K562 (cell line): Measurements from ENCODE around the gene HSPA6. TPM values are rescaled to one million over a fixed set of nuclear protein-coding genes. Genes with fewer than 3 reads are reported as not detected.
A peak's percentile ranks its signal among the peaks of the same experiment; 100 is the strongest.

ENCODE experiments used
- CGGBP1 ChIP-seq: fragments of 250-450 bp; sonication (Bioruptor Pico); IDR thresholded peaks from 2 replicates; pipeline ENCODE4 v1.9.0; 2021; ENCODE audit warnings: mild to moderate bottlenecking
- HIVEP1 ChIP-seq: fragments of 250-450 bp; sonication (Bioruptor Pico); IDR thresholded peaks from 2 replicates; pipeline ENCODE4 v1.4.0; 2020; ENCODE audit warnings: mild to moderate bottlenecking
- KDM4B ChIP-seq, 2 experiments: fragments of 450-650 bp in 1 of 2; sonication (generic) in 1 of 2; IDR thresholded peaks; 2 replicates each; pipeline ENCODE4 v1.6.1; 2016 to 2017; ENCODE audit warnings: borderline replicate concordance in 2 of 2, antibody characterized with exemption in 1 of 2, low read depth in 1 of 2, mild to moderate bottlenecking in 1 of 2
- MLX ChIP-seq, 2 experiments: fragments of 450-650 bp in 1 of 2; sonication (generic) in 1 of 2; formaldehyde crosslinking; conservative IDR thresholded peaks; 2 replicates each; pipeline versions ENCODE4 v1.4.0 to v1.8.1; 2020 to 2022; ENCODE audit warnings: mild to moderate bottlenecking in 1 of 2, missing genetic modification reagents in 1 of 2
- MYNN ChIP-seq, 2 experiments: sonication (generic); formaldehyde crosslinking in 1 of 2; IDR thresholded peaks; 2 replicates each; pipeline versions ENCODE4 v1.5.0 to v1.6.1; 2016 to 2020; ENCODE audit warnings: antibody characterized with exemption in 1 of 2, missing genetic modification reagents in 1 of 2
- NFE2L1 ChIP-seq: fragments of 450-650 bp; IDR thresholded peaks from 2 replicates; pipeline ENCODE4 v1.6.1; 2016; ENCODE audit warnings: missing genetic modification characterization, low read depth, mild to moderate bottlenecking, missing compliant biosample characterization, moderate library complexity, borderline replicate concordance
- RCOR1 ChIP-seq, 2 experiments: IDR thresholded peaks; 2 replicates each; pipeline ENCODE4 v1.6.1; 2012; ENCODE audit warnings: low read depth in 2 of 2, low read length in 2 of 2, borderline replicate concordance in 1 of 2, improper control_type of control experiment in 1 of 2
- RFX7 ChIP-seq: fragments of 250-450 bp; sonication (Bioruptor Pico); IDR thresholded peaks from 2 replicates; pipeline ENCODE4 v1.5.1; 2021; ENCODE audit warnings: mild to moderate bottlenecking
- SNIP1 ChIP-seq: fragments of 450-650 bp; IDR thresholded peaks from 2 replicates; pipeline ENCODE4 v1.7.1; 2017; ENCODE audit warnings: low read depth, mild to moderate bottlenecking
- ZFP36 ChIP-seq: fragments of 150-350 bp; IDR thresholded peaks from 2 replicates; pipeline ENCODE4 v1.6.1; 2018; ENCODE audit warnings: low read length, low read depth; ENCODE audit not compliant: partially characterized antibody
- ZNF407 ChIP-seq: fragments of 450-650 bp; IDR thresholded peaks from 2 replicates; pipeline ENCODE4 v1.6.1; 2016; ENCODE audit warnings: low read depth
- ZNF609 ChIP-seq: sonication (generic); formaldehyde crosslinking; IDR thresholded peaks from 2 replicates; pipeline ENCODE4 v1.8.1; 2023; ENCODE audit warnings: missing genetic modification reagents, mild to moderate bottlenecking, borderline replicate concordance
- ZZZ3 ChIP-seq: fragments of 450-650 bp; IDR thresholded peaks from 2 replicates; pipeline ENCODE4 v1.6.1; 2016; ENCODE audit warnings: antibody characterized with exemption, mild to moderate bottlenecking, moderate library complexity
- polyA plus RNA-seq, 8 experiments: library from polyadenylated mRNA; depleted of rRNA in 4 of 8; stranded (reverse) in 5 of 8; unstranded in 3 of 8; fragments of >200 nt; fragmentation: Nextera tagmentation in 2 of 8; fragmentation: Illumina TruSeq in 1 of 8; extraction: Ambion mirVana in 2 of 8; extraction: Trizol in 1 of 8; gene quantifications; 2 replicates each; pipeline versions ENCODE4 v1.2.1 to v1.2.3, GENCODE V29; 2011 to 2014; ENCODE audit warnings: inconsistent platforms in 1 of 8, missing spikeins in 1 of 8
- total RNA-seq, 7 experiments: library from RNA; depleted of rRNA in 6 of 7; stranded (reverse); fragments of >200 nt in 6 of 7; fragmentation: Illumina TruSeq in 2 of 7; extraction: Trizol in 2 of 7; gene quantifications; 2 replicates each; pipeline versions ENCODE4 v1.2.1 to v1.2.3, GENCODE V29; 2011 to 2021; ENCODE audit warnings: low replicate concordance in 1 of 7

Gene HSPA6
- total and polyA plus RNA-seq, 9 of the 15 experiments (the other 6 are each of a cell fraction or from before 2014, with no cell fraction given), result 0.15 to 10.0 (median 2.4) TPM

GRCh38 chr1:161494091-161494735 is 30.1 kb upstream of the HSPA6 start (continued):
- TF ChIP-seq MYNN (IDR thresholded peaks at IDR 0.05), result no peak
- no peak for TF ChIP-seq MYNN (CRISPR knock-in tag; IDR thresholded peaks at IDR 0.05)
- no peak for TF ChIP-seq KDM4B (IDR thresholded peaks at IDR 0.05; ENCODE audit: borderline replicate concordance in 2 of 2, low read depth in 1 of 2)
- no peak for TF ChIP-seq ZZZ3
- TF ChIP-seq ZNF407, result no peak
- no peak for TF ChIP-seq HIVEP1 (CRISPR knock-in tag)
- no peak for TF ChIP-seq NFE2L1 (tag)
- no peak for TF ChIP-seq ZNF609 (CRISPR knock-in tag)
- TF ChIP-seq SNIP1, result no peak
- no peak for TF ChIP-seq CGGBP1 (CRISPR knock-in tag)
- TF ChIP-seq MLX (CRISPR knock-in tag; conservative IDR thresholded peaks at IDR 0.05), result no peak
- TF ChIP-seq RCOR1 (IDR thresholded peaks at IDR 0.05; ENCODE audit: borderline replicate concordance in 1 of 2, low read depth in 2 of 2, low read length in 2 of 2), result peak in 1 of 2 experiments; percentile 87; a peak in 2 of 4 replicates
- TF ChIP-seq ZFP36, result no peak
- no peak for TF ChIP-seq RFX7 (CRISPR knock-in tag)
